Measurements from ENCODE around the gene SLC8A1. TPM values are rescaled to one million over a fixed set of nuclear protein-coding genes. Genes with fewer than 3 reads are reported as not detected.
A peak's percentile ranks its signal among the peaks of the same experiment; 100 is the strongest.

SLC8A1 gene
- total and polyA plus RNA-seq, 2 donors from 2014 or later: 12.9 to 33.9 TPM

- FAIRE-seq: no peak
- no peaks in the 10 kb centered on the region for H3K36me3 ChIP-seq (ENCODE audit: control insufficient read depth in 2 of 3, insufficient read depth in 3 of 3, low read length in 3 of 3)
- intact Hi-C loops (cut with DNase I): no loop called here
- DNase-seq: peak in 1 of 5 donors; percentile 26
- H3K27ac ChIP-seq (ENCODE audit: low read depth in 2 of 2, low read length in 2 of 2): no peak overlapping the region
- H3K4me1 ChIP-seq (ENCODE audit: control insufficient read depth in 2 of 3, insufficient read depth in 2 of 3, low read depth in 1 of 3, low read length in 3 of 3): no peaks in the 10 kb centered on the region
- H3K27me3 ChIP-seq (ENCODE audit: control insufficient read depth, insufficient read depth, low read length): no peaks in the 10 kb centered on the region
- no peak overlapping the region for H3K4me3 ChIP-seq (ENCODE audit: low read length in 3 of 3)
- no peaks in the 10 kb centered on the region for H3K9me3 ChIP-seq (ENCODE audit: control insufficient read depth in 2 of 3, insufficient read depth in 1 of 3, low read length in 3 of 3)
- TF ChIP-seq CTCF (IDR thresholded peaks at IDR 0.05; ENCODE audit: borderline replicate concordance, extremely low read depth, insufficient read depth): no peak
- H3K9ac ChIP-seq (ENCODE audit: low read length in 3 of 3): no peak overlapping the region
Measured at GRCh38 chr2:40103163-40103562, 348.7 kb downstream of the SLC8A1 start.

- no peak for FAIRE-seq
Measured at GRCh38 chr2:40102447-40102846, 349.4 kb downstream of the SLC8A1 start.

GRCh38 chr2:40101131-40101575, 350.7 kb downstream of the SLC8A1 start:
- Histone ChIP-seq H3K4me3 (ENCODE audit: low read length in 3 of 3) (no peak overlapping the region), H3K36me3 (ENCODE audit: control insufficient read depth in 2 of 3, insufficient read depth in 3 of 3, low read length in 3 of 3) (no peaks in the 10 kb centered on the region), H3K9me3 (ENCODE audit: control insufficient read depth in 2 of 3, insufficient read depth in 1 of 3, low read length in 3 of 3) (no peaks in the 10 kb centered on the region), H3K9ac (ENCODE audit: low read length in 3 of 3) (no peak overlapping the region), H3K4me1 (ENCODE audit: control insufficient read depth in 2 of 3, insufficient read depth in 2 of 3, low read depth in 1 of 3, low read length in 3 of 3) (no peaks in the 10 kb centered on the region), H3K27ac (ENCODE audit: low read depth in 2 of 2, low read length in 2 of 2) (no peak overlapping the region), H3K27me3 (ENCODE audit: control insufficient read depth, insufficient read depth, low read length) (no peaks in the 10 kb centered on the region)
- intact Hi-C loops (cut with DNase I): no loop called here
- FAIRE-seq: no peak
- TF ChIP-seq CTCF (IDR thresholded peaks at IDR 0.05; ENCODE audit: borderline replicate concordance, extremely low read depth, insufficient read depth): no peak
- peak in 1 of 5 donors; percentile 16 for DNase-seq

More at GRCh38 chr2:40102447-40102846, 349.4 kb downstream of the SLC8A1 start:
- no peak for TF ChIP-seq CTCF (IDR thresholded peaks at IDR 0.05; ENCODE audit: borderline replicate concordance, extremely low read depth, insufficient read depth)
- no peak overlapping the region for H3K4me3 ChIP-seq (ENCODE audit: low read length in 3 of 3)
- DNase-seq: no peak
- intact Hi-C loops (cut with DNase I): no loop called here
- H3K9me3 ChIP-seq (ENCODE audit: control insufficient read depth in 2 of 3, insufficient read depth in 1 of 3, low read length in 3 of 3): no peaks in the 10 kb centered on the region
- no peaks in the 10 kb centered on the region for H3K27me3 ChIP-seq (ENCODE audit: control insufficient read depth, insufficient read depth, low read length)
- H3K36me3 ChIP-seq (ENCODE audit: control insufficient read depth in 2 of 3, insufficient read depth in 3 of 3, low read length in 3 of 3): no peaks in the 10 kb centered on the region
- no peak overlapping the region for H3K9ac ChIP-seq (ENCODE audit: low read length in 3 of 3)
- H3K27ac ChIP-seq (ENCODE audit: low read depth in 2 of 2, low read length in 2 of 2): no peak overlapping the region
- no peaks in the 10 kb centered on the region for H3K4me1 ChIP-seq (ENCODE audit: control insufficient read depth in 2 of 3, insufficient read depth in 2 of 3, low read depth in 1 of 3, low read length in 3 of 3)

- FAIRE-seq: no peak
Measured at GRCh38 chr2:40100676-40101075, 351.2 kb downstream of the SLC8A1 start.

More at GRCh38 chr2:40100676-40101075, 351.2 kb downstream of the SLC8A1 start:
- TF ChIP-seq CTCF (IDR thresholded peaks at IDR 0.05; ENCODE audit: borderline replicate concordance, extremely low read depth, insufficient read depth): no peak
- no peak for DNase-seq
- no peaks in the 10 kb centered on the region for H3K4me1 ChIP-seq (ENCODE audit: control insufficient read depth in 2 of 3, insufficient read depth in 2 of 3, low read depth in 1 of 3, low read length in 3 of 3)
- H3K9me3 ChIP-seq (ENCODE audit: control insufficient read depth in 2 of 3, insufficient read depth in 1 of 3, low read length in 3 of 3): no peaks in the 10 kb centered on the region
- no peak overlapping the region for H3K9ac ChIP-seq (ENCODE audit: low read length in 3 of 3)
- no peak overlapping the region for H3K27ac ChIP-seq (ENCODE audit: low read depth in 2 of 2, low read length in 2 of 2)
- no peaks in the 10 kb centered on the region for H3K36me3 ChIP-seq (ENCODE audit: control insufficient read depth in 2 of 3, insufficient read depth in 3 of 3, low read length in 3 of 3)
- intact Hi-C loops (cut with DNase I): no loop called here
- H3K27me3 ChIP-seq (ENCODE audit: control insufficient read depth, insufficient read depth, low read length): no peaks in the 10 kb centered on the region
- H3K4me3 ChIP-seq (ENCODE audit: low read length in 3 of 3): no peak overlapping the region

Data from kidney (tissue), 14 donors.